Measurements from ENCODE around the gene SYNDIG1.

The SYNDIG1 gene

GRCh38 chr20:24490598-24490997 lies 21.2 kb downstream of the SYNDIG1 start:
- TF ChIP-seq Cebpa-rat (IDR thresholded peaks at IDR 0.05) = no peak
- no peak overlapping the region for H3K4me2 ChIP-seq
- H3K36me3 ChIP-seq = no peaks in the 10 kb centered on the region
- H3K4me3 ChIP-seq = no peak overlapping the region
- H3K27ac ChIP-seq = no peak overlapping the region
- no peaks in the 10 kb centered on the region for H4K20me1 ChIP-seq
- H3K9me3 ChIP-seq = no peaks in the 10 kb centered on the region
- H3K4me1 ChIP-seq = peaks cover 41% of the 10 kb centered on the region
- no peak overlapping the region for H3K9ac ChIP-seq
- no peaks in the 10 kb centered on the region for H3K27me3 ChIP-seq

- Histone ChIP-seq H3K9me3 (no peaks in the 10 kb centered on the region), H3K9ac (no peak overlapping the region), H3K4me1 (peaks cover 41% of the 10 kb centered on the region), H3K27ac (no peak overlapping the region), H3K4me3 (no peak overlapping the region), H4K20me1 (no peaks in the 10 kb centered on the region), H3K27me3 (no peaks in the 10 kb centered on the region), H3K36me3 (no peaks in the 10 kb centered on the region), H3K4me2 (no peak overlapping the region)
- TF ChIP-seq Cebpa-rat (IDR thresholded peaks at IDR 0.05) = no peak
Observed at GRCh38 chr20:24491041-24491756, 21.8 kb downstream of the SYNDIG1 start.

GRCh38 chr20:24492031-24492607 lies 22.7 kb downstream of the SYNDIG1 start:
- Histone ChIP-seq H3K4me2 (no peak overlapping the region), H3K36me3 (no peaks in the 10 kb centered on the region), H3K4me3 (no peak overlapping the region), H3K27ac (no peak overlapping the region), H3K9me3 (no peaks in the 10 kb centered on the region), H3K27me3 (no peaks in the 10 kb centered on the region), H3K9ac (no peak overlapping the region), H4K20me1 (no peaks in the 10 kb centered on the region), H3K4me1 (peaks cover 41% of the 10 kb centered on the region)
- no peak for TF ChIP-seq Cebpa-rat (IDR thresholded peaks at IDR 0.05)

- H3K4me1 ChIP-seq = peaks cover 41% of the 10 kb centered on the region
- H3K4me3 ChIP-seq = no peak overlapping the region
- no peak for TF ChIP-seq Cebpa-rat (IDR thresholded peaks at IDR 0.05)
- H3K27me3 ChIP-seq = no peaks in the 10 kb centered on the region
- no peaks in the 10 kb centered on the region for H3K36me3 ChIP-seq
- H4K20me1 ChIP-seq = no peaks in the 10 kb centered on the region
- H3K9me3 ChIP-seq = no peaks in the 10 kb centered on the region
- no peak overlapping the region for H3K4me2 ChIP-seq
- H3K27ac ChIP-seq = no peak overlapping the region
- no peak overlapping the region for H3K9ac ChIP-seq
Observed at GRCh38 chr20:24492698-24493097, 23.3 kb downstream of the SYNDIG1 start.

GRCh38 chr20:24493181-24493580 lies 23.8 kb downstream of the SYNDIG1 start:
- no peak overlapping the region for H3K4me3 ChIP-seq
- TF ChIP-seq Cebpa-rat (IDR thresholded peaks at IDR 0.05) = no peak
- no peak overlapping the region for H3K27ac ChIP-seq
- H3K36me3 ChIP-seq = no peaks in the 10 kb centered on the region
- no peaks in the 10 kb centered on the region for H4K20me1 ChIP-seq
- no peaks in the 10 kb centered on the region for H3K27me3 ChIP-seq
- peak overlapping the region; percentile 27 for H3K4me2 ChIP-seq
- H3K9ac ChIP-seq = no peak overlapping the region
- H3K9me3 ChIP-seq = no peaks in the 10 kb centered on the region
- H3K4me1 ChIP-seq = peaks cover 41% of the 10 kb centered on the region

- Histone ChIP-seq H3K4me1 (peaks cover 41% of the 10 kb centered on the region), H3K4me2 (peak overlapping the region; percentile 27), H3K36me3 (no peaks in the 10 kb centered on the region), H3K27me3 (no peaks in the 10 kb centered on the region), H3K4me3 (no peak overlapping the region), H3K9ac (no peak overlapping the region), H4K20me1 (no peaks in the 10 kb centered on the region), H3K27ac (no peak overlapping the region), H3K9me3 (no peaks in the 10 kb centered on the region)
- no peak for TF ChIP-seq Cebpa-rat (IDR thresholded peaks at IDR 0.05)
Observed at GRCh38 chr20:24493661-24494459, 24.4 kb downstream of the SYNDIG1 start.

GRCh38 chr20:24494460-24494920 lies 25.1 kb downstream of the SYNDIG1 start:
- peak overlapping the region; percentile 27 for H3K4me2 ChIP-seq
- no peaks in the 10 kb centered on the region for H3K9me3 ChIP-seq
- no peaks in the 10 kb centered on the region for H3K36me3 ChIP-seq
- no peak for TF ChIP-seq Cebpa-rat (IDR thresholded peaks at IDR 0.05)
- no peaks in the 10 kb centered on the region for H3K27me3 ChIP-seq
- no peak overlapping the region for H3K9ac ChIP-seq
- H3K4me3 ChIP-seq = no peak overlapping the region
- peaks cover 41% of the 10 kb centered on the region for H3K4me1 ChIP-seq
- H4K20me1 ChIP-seq = no peaks in the 10 kb centered on the region
- no peak overlapping the region for H3K27ac ChIP-seq

- peaks cover 33% of the 10 kb centered on the region for H3K4me1 ChIP-seq
- H3K4me2 ChIP-seq = no peak overlapping the region
- no peak overlapping the region for H3K27ac ChIP-seq
- H3K27me3 ChIP-seq = no peaks in the 10 kb centered on the region
- TF ChIP-seq Cebpa-rat (IDR thresholded peaks at IDR 0.05) = no peak
- H4K20me1 ChIP-seq = no peaks in the 10 kb centered on the region
- H3K4me3 ChIP-seq = no peak overlapping the region
- H3K36me3 ChIP-seq = no peaks in the 10 kb centered on the region
- H3K9me3 ChIP-seq = no peaks in the 10 kb centered on the region
- H3K9ac ChIP-seq = no peak overlapping the region
Observed at GRCh38 chr20:24495266-24495665, 25.8 kb downstream of the SYNDIG1 start.

- H3K9ac ChIP-seq = no peak overlapping the region
- no peaks in the 10 kb centered on the region for H3K36me3 ChIP-seq
- H3K4me2 ChIP-seq = no peak overlapping the region
- H3K9me3 ChIP-seq = no peaks in the 10 kb centered on the region
- TF ChIP-seq Cebpa-rat (IDR thresholded peaks at IDR 0.05) = no peak
- no peaks in the 10 kb centered on the region for H4K20me1 ChIP-seq
- no peak overlapping the region for H3K27ac ChIP-seq
- H3K4me1 ChIP-seq = peaks cover 31% of the 10 kb centered on the region
- no peaks in the 10 kb centered on the region for H3K27me3 ChIP-seq
- H3K4me3 ChIP-seq = no peak overlapping the region
Observed at GRCh38 chr20:24497851-24498250, 28.4 kb downstream of the SYNDIG1 start.

GRCh38 chr20:24498641-24499040 lies 29.2 kb downstream of the SYNDIG1 start:
- Histone ChIP-seq H3K27ac (no peak overlapping the region), H3K4me1 (peaks cover 23% of the 10 kb centered on the region)

More at GRCh38 chr20:24498641-24499040, 29.2 kb downstream of the SYNDIG1 start:
- H3K9me3 ChIP-seq = no peaks in the 10 kb centered on the region
- H3K36me3 ChIP-seq = no peaks in the 10 kb centered on the region
- TF ChIP-seq Cebpa-rat (IDR thresholded peaks at IDR 0.05) = no peak
- no peak overlapping the region for H3K4me3 ChIP-seq
- no peaks in the 10 kb centered on the region for H3K27me3 ChIP-seq
- H3K4me2 ChIP-seq = no peak overlapping the region
- H3K9ac ChIP-seq = no peak overlapping the region
- no peaks in the 10 kb centered on the region for H4K20me1 ChIP-seq
